IPS-18c (cell line): ENCODE data around the gene ARID3A.

Experiments used
- H3K4me3 ChIP-seq: 2 replicates; pipeline ENCODE4 v1.7.0; 2013; ENCODE audit warnings: low read depth, mild to moderate bottlenecking, low read length, moderate library complexity; ENCODE audit not compliant: insufficient read depth
- H3K9me3 ChIP-seq: one replicate; pipeline ENCODE4 v1.6.1; 2013; ENCODE audit warnings: mild to moderate bottlenecking, low read length, moderate library complexity; ENCODE audit not compliant: control insufficient read depth, insufficient read depth

Gene ARID3A

DNA sequence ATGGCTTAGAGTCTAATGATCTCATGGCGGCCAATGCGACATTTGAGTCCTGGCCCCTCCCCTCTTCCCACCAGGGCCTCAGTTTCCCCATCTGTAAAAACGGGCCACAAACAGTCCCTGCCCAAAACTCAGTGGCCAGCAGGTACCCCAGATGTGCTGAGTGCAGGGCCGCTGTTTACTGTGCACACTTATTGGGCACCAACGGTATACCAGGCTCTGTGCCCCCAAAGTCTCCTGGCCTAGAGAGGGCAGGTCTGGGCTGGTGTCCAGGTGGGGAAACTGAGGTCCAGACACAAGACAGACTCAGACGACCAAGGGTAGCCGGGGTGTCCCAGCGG is 34.7 kb downstream of the ARID3A start:
- no peak overlapping the region for H3K4me3 ChIP-seq
- peaks cover 4% of the 10 kb centered on the region for H3K9me3 ChIP-seq

DNA sequence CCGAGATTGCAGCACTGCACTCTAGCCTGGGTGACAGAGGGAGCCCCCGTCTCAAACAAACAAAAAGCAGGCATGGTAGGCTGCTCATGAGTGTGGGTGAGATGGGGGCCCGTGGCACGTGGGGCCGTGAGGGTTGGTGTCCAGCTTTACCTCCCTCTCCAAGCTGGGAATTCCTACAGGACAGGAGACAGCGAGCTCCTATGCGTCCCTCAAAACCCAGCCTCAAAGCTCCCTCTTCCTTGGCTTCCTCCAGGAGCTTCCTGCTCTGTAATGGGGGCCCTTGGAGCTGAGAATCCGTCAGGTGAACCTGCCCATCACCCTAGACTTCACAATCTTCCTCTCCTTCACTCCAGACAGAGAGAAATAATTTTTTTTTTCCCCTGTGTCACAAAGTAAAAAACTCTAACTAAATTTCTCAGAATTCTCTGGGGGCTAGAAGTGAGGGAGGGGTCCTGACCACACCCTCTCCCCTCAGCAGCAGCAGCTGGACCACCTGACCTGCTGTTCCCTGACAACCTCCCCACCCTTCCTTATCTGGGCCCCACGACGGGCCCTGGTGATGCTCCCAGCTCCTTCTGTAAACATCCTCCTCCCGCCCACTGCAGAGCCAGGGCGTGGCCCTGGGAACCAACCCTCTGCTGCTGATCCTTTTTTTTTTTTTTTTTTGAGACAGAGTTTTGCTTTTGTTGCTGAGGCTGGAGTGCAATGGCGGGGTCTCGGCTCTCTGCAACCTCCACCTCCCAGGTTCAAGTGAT is 36.2 kb downstream of the ARID3A start:
- Histone ChIP-seq H3K9me3 (peaks cover 7% of the 10 kb centered on the region), H3K4me3 (no peak overlapping the region)

DNA sequence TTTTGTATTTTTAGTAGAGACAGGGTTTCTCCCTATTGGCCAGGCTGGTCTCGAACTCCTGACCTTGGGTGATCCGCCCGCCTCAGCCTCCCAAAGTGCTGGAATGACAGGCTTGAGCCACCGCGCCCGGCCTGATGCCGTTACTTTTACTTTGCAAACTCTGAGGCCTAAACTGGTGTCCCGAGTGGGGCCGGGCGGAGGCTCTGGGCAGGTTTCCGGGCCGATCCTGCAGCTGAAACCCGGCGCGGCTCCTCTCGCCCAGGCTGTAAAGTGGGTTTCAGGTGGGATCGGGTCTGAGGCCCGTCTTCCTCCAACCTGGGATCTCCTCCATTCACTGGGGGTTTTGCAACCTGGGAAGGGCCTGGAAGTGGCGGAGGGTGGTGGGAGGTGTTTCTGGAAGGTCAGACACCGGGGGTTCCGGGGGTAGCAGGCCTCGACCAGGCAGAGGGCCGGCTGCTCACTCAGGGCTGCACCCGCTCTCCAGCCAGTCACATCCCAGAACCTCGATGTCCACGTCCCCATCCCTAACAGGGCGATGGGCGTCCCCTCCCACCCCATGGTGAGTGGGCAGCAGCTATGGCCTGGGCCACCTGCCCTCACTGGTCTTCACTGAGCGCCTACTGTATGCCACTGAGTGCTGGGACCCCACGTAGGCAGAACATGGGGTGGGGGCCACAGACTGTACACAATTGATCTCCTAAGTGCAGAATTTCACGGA is 37.0 kb downstream of the ARID3A start:
- Histone ChIP-seq H3K9me3 (peaks cover 7% of the 10 kb centered on the region), H3K4me3 (no peak overlapping the region)

DNA sequence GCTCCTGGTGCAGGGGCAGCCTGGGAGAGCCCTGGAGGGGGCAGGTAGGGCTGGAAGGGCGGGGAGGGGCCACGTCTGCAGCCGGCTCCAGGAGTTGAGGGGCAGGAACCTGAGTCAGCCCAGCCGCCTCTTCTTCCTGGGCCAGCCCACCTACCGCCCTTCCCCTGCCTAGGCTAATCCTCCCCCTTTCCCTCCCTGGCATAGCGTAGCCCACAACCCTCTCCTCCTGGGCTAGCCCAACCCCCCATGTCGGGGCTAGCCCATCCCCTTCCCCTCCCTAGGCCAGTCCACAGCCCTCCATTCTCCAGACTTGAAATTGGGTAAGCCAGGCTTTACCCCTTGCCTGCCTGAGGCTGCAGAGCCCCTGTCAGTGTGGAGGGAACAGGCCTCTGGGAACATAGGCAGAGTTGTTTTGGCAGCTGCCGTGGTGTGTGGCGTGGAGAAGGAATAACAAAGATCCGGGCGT is 37.7 kb downstream of the ARID3A start:
- Histone ChIP-seq H3K4me3 (no peak overlapping the region), H3K9me3 (peaks cover 7% of the 10 kb centered on the region)

DNA sequence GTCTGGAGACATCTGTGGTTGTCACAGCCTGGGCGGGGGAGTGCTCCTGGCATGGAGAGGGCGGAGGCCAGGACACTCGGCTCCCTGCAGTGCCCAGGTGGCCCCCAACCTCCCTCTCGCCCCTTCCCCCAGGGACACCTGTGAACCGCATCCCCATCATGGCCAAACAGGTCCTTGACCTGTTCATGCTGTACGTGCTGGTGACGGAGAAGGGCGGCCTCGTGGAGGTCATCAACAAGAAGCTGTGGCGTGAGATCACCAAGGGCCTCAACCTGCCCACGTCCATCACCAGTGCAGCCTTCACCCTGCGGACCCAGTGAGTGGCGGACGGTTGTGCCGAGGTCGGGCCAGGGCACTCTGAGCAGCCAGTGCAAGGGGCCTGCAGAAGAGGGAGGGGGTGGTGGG is 38.3 kb downstream of the ARID3A start:
- no peak overlapping the region for H3K4me3 ChIP-seq

DNA sequence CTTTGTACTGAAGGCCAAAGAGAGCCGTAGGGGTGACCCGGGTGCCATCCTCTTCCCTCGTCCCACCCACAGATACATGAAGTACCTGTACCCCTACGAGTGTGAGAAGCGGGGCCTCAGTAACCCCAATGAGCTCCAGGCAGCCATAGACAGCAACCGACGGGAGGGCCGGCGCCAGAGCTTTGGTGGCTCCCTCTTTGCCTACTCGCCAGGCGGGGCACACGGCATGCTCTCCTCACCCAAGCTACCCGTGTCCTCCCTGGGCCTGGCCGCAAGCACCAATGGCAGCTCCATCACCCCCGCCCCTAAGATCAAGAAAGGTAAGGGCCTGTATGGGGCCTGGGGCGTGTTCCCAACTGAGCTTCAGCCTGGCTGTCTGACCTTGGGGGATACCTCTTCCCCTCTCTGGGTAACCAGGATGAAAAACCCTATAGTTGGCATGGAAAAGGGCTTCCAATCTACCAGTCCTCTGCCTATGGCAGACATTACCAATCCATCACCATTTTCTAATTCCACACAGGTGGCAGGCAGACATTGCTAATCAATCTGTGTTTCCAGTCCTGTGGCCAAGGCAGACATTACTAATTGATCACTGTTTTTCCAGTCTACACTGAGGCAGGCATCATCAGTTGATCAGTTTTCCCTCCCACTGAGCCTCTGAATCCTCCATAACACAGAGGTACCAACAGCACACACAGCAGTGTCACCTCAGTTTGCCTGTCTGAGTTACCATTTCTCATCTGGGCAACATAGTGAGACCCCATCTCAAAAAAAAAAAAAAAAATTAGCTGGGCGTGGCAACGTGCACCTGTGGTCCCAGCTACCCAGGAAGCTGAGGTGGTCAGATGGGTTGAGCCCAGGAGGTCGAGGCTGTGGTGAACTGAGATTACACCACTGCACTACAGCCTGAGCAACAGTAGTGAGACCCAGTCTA is 39.2 kb downstream of the ARID3A start:
- H3K4me3 ChIP-seq, result no peak overlapping the region
- H3K9me3 ChIP-seq, result peaks cover 7% of the 10 kb centered on the region

More for the DNA sequence above, 38.3 kb downstream of the ARID3A start:
- H3K9me3 ChIP-seq, result peaks cover 7% of the 10 kb centered on the region

DNA sequence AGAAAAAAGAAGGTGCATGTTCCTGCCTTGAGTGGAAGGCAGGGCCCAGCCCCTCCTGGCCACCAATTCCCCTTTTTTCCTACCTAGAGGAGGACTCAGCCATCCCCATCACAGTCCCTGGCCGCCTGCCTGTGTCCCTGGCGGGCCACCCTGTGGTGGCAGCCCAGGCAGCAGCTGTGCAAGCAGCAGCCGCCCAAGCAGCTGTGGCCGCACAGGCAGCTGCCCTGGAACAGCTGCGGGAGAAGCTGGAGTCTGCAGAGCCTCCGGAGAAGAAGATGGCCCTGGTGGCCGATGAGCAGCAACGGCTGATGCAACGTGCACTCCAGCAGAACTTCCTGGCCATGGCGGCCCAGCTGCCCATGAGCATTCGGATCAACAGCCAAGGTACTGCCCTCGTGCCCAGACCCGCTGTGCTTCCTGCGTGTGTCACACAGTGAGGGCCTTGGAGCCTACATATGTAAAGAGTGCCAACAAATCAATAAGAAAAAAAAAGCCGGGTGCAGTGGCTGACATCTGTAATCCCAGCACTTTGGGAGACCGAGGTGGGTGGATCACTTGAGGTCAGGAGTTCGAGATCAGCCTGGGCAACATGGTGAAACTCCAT is 40.8 kb downstream of the ARID3A start:
- Histone ChIP-seq H3K9me3 (peaks cover 13% of the 10 kb centered on the region), H3K4me3 (no peak overlapping the region)

DNA sequence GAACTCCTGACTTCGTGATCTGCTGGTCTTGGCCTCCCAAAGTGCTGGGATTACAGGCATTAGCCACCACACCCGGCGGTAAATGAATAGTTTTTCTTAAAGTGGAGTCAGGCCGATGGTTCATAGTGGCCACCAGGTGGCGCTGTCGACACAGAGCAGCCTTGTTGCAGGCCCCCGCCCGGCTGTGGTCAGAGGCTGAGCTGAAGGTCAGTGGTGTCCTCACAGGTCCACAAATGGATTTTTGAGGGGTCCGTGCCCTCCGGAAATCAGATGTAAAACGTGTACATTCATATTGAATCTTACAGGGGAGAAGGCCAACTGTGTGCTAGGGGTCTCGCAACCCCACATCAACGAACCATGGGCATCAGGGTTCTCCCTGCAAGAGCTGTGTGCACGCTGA is 44.9 kb downstream of the ARID3A start:
- H3K4me3 ChIP-seq, result no peak overlapping the region
- peaks cover 10% of the 10 kb centered on the region for H3K9me3 ChIP-seq

DNA sequence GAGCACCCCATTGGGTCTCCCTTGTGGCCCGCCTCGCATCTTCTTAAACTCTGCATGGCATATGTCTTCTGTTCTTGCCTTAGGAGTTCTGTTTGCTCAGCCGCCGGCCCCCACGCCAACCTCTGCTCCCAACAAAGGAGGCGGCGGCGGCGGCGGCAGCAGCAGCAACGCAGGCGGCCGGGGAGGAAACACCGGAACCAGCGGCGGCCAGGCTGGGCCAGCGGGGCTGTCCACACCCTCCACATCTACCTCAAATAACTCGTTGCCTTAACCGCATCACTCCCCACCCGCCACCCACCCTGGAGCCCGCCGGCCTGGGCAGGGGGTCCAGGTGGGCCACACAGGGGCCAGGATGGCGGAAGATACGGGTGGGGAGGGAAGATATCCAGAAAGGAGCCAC is 46.0 kb downstream of the ARID3A start:
- Histone ChIP-seq H3K4me3 (no peak overlapping the region), H3K9me3 (peaks cover 7% of the 10 kb centered on the region)

DNA sequence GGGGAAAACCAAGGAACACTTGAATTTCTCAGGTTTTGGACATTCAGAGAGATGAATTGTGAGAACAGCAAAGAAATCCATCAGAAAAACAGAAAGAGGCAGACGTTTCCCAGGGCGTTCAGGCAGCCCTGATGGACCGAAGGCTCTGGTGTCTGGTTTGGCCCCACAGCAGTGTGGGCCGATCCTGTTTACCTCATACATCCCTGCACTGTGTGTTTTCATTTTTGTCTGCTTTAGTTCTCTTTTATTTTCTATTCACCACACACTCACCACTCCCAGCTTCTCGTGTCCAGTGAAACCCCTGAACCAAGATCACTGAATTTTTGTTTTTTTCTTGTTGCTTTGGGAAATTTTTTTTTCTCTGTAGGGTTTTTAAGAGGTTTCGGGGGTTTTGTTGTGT is 46.4 kb downstream of the ARID3A start:
- Histone ChIP-seq H3K4me3 (no peak overlapping the region), H3K9me3 (peaks cover 6% of the 10 kb centered on the region)

DNA sequence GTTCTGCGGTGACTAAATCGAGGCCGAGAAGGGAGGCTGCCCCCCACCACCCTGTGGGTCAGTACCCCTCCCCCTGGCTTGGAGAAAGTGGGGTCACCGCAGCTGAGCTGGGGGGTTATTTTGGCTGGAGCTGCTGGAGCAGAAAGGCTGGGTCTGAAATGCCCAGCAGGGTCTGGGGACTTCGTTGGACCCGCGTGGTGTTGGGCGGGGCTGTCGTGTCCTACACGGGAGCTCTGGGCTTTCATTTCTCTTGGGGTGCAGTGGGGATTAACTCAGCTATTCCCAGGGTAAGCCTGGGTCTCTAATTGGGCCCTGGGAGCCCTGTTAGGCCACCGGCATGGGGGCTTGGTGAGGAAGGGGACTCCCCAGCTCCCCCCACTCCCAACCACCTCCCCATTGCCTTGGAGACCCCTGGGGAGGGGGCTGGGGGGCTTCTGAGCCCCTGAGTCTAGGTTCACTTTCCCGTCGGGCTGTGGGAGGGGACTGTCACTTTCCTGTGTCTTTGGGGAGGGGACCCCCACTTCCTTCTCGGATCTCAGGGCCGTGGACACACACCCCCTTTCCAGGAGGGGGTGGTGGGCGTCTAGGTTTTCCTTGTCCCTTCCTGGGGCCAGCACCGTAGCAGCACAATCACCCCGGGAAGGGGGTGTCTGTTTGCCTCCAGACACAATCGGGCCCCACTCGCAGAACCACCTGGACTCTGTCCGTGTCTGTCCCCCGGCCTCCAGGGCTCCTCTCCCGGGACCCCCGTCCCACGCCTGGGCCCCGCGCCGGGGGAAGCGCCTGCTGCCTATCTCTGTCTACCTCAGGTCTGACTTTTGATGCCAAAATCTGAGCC is 48.1 kb downstream of the ARID3A start:
- no peak overlapping the region for H3K4me3 ChIP-seq

DNA sequence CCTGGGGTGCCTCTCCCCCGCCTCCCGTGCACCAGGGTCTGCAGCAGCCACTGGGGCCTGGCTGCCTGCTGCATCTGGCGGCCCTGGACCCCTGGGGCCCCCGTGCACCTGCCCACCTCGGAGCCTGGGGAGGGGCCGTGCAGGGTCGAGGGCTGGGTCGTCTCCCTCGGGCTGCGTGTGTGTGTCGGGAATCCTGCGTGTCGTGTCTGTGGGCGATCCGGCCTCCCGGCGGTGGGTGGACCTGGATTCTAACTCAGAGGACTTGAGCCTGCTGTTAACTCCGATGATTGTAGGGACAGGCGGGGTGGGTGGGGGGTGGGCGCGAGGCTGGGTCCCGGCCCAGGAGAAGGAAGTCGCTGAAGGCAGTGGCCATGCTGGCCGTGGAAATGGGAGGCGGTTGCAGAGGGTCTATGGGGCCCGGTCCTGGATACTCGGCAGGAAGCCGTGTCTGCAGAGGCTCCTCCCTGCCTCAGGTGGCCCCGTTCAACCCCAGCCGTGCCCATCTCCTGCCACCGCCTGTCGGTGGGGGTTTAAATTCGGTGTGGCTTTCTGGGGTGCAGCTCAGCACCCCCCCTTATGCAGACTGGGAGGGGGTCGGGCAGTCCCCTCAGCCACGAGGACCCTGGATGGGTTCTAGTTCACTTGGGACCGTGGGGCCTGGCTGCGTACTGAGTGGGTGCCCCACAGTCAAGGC is 48.9 kb downstream of the ARID3A start:
- H3K9me3 ChIP-seq, result peaks cover 6% of the 10 kb centered on the region
- H3K4me3 ChIP-seq, result no peak overlapping the region

More for the DNA sequence above, 48.1 kb downstream of the ARID3A start:
- peaks cover 6% of the 10 kb centered on the region for H3K9me3 ChIP-seq

DNA sequence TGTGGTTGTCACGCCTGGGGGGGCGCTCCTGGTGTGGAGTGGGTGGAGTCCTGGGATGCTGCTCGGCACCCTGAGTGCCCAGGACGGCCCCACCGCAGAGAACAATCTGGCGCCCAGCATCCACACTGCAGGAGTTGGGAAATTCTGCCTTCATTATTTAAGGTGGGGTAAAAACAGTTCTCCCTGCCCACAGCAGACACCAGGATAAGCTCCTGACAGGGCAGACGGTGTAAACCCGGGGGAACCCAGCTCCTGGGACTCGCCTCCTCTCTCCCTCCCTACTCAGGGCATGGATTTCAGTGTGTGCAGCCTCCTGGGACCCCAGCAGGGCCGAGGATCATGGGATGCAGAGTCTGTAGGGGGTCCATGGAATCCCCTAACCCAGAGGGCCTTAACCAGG is 50.6 kb downstream of the ARID3A start:
- H3K9me3 ChIP-seq, result no peaks in the 10 kb centered on the region
- H3K4me3 ChIP-seq, result no peak overlapping the region

DNA sequence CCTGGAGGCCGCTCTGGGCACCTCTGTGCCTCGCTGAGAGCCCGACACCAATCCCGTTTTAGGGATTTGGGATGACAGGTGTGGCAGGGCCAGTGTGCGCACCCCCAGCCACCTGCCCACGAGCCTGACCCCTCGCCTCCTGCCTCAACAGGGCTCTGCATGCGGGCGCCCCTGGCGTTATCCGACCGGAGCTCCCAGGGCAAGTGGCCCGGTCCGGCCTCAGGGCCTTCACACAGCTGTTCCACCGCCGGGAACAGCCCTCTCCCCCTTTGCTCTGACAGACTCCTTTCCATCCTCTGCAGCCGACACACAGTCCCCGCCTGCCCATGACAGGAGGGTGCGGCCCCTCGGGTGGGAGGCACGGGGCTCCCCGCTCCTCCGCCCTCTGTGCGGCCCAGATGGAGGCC is 51.2 kb downstream of the ARID3A start:
- Histone ChIP-seq H3K9me3 (no peaks in the 10 kb centered on the region), H3K4me3 (no peak overlapping the region)

DNA sequence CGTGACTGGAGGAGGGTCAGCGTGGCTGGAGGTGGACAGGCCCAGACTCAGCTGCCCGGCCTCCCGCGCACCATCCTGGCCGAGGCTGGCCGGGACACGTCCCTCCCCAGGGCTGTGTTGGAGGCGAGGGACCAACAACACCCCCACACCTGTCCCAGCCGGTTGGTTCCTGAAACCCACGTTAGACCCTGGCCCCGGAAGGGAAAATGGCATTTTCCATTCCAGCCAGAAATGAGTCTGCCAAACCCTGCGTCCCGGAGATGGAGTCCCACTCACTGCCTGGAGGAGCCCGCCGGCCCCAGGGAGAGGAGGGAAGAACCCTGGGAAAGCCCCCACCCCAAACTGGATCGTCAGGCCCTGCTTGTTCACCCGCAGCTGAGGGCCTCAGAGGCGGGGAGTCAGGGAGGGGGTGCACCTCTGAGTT is 53.5 kb downstream of the ARID3A start:
- no peaks in the 10 kb centered on the region for H3K9me3 ChIP-seq
- H3K4me3 ChIP-seq, result no peak overlapping the region
